Measurements from ENCODE around the gene RAB30. TPM values are rescaled to one million over a fixed set of nuclear protein-coding genes. Genes with fewer than 3 reads are reported as not detected.
"Not testable (repeated sequence)": the region's sequence is repeated elsewhere in the genome, so short reads cannot be mapped to it uniquely, and the experiment has no call there.

RAB30 gene
- total RNA-seq, 1 donor from 2014 or later = 24.2 TPM

- no peak for DNase-seq
- intact Hi-C loops (cut with DNase I) = no loop called here
- no peak for ATAC-seq (ENCODE audit: poor library complexity)
Observed at GRCh38 chr11:83023410-83023809, 48.3 kb downstream of the RAB30 start.

GRCh38 chr11:83021780-83022125 lies 49.9 kb downstream of the RAB30 start:
- intact Hi-C loops (cut with DNase I) = no loop called here
- ATAC-seq (ENCODE audit: poor library complexity) (no peak), DNase-seq (no peak)

GRCh38 chr11:83020942-83021779 lies 50.5 kb downstream of the RAB30 start:
- DNase-seq (no peak), ATAC-seq (ENCODE audit: poor library complexity) (no peak)
- intact Hi-C loops (cut with DNase I) = no loop called here

- intact Hi-C loops (cut with DNase I) = no loop called here
Observed at GRCh38 chr11:83019888-83020579, 51.7 kb downstream of the RAB30 start.

GRCh38 chr11:83014951-83015350 lies 56.7 kb downstream of the RAB30 start:
- no peak for ATAC-seq (ENCODE audit: poor library complexity)
- intact Hi-C loops (cut with DNase I) = no loop called here
- DNase-seq = no peak

More at GRCh38 chr11:83019888-83020579, 51.7 kb downstream of the RAB30 start:
- DNase-seq (peak; percentile 80), ATAC-seq (ENCODE audit: poor library complexity) (peak; percentile 97)

GRCh38 chr11:83012168-83013067 lies 59.3 kb downstream of the RAB30 start:
- intact Hi-C loops (cut with DNase I) = no loop called here
- ATAC-seq (ENCODE audit: poor library complexity) (no peak), DNase-seq (no peak)

GRCh38 chr11:83011333-83012167 lies 60.1 kb downstream of the RAB30 start:
- intact Hi-C loops (cut with DNase I) = no loop called here
- DNase-seq = no peak
- ATAC-seq (ENCODE audit: poor library complexity) = peak; percentile 40

GRCh38 chr11:83009999-83010398 lies 61.7 kb downstream of the RAB30 start:
- ATAC-seq (ENCODE audit: poor library complexity) = no peak
- intact Hi-C loops (cut with DNase I) = no loop called here
- DNase-seq = no peak

- intact Hi-C loops (cut with DNase I); DNase-seq; ATAC-seq (ENCODE audit: poor library complexity): not testable (repeated sequence)
Observed at GRCh38 chr11:83009136-83009535, 62.6 kb downstream of the RAB30 start.

GRCh38 chr11:83008581-83008923 lies 63.1 kb downstream of the RAB30 start:
- DNase-seq (no peak), ATAC-seq (ENCODE audit: poor library complexity) (no peak)
- intact Hi-C loops (cut with DNase I) = no loop called here

GRCh38 chr11:83007909-83008580 lies 63.7 kb downstream of the RAB30 start:
- DNase-seq (peak; percentile 71), ATAC-seq (ENCODE audit: poor library complexity) (peak; percentile 88)
- intact Hi-C loops (cut with DNase I) = no loop called here

GRCh38 chr11:83007477-83007876 lies 64.2 kb downstream of the RAB30 start:
- intact Hi-C loops (cut with DNase I) = no loop called here
- ATAC-seq (ENCODE audit: poor library complexity) = no peak
- DNase-seq = no peak

- intact Hi-C loops (cut with DNase I) = no loop called here
- DNase-seq (no peak), ATAC-seq (ENCODE audit: poor library complexity) (no peak)
Observed at GRCh38 chr11:83006877-83007330, 64.8 kb downstream of the RAB30 start.

- intact Hi-C loops (cut with DNase I) = no loop called here
- ATAC-seq (ENCODE audit: poor library complexity) = no peak
Observed at GRCh38 chr11:83004746-83005556, 66.7 kb downstream of the RAB30 start.

GRCh38 chr11:83002522-83002921 lies 69.2 kb downstream of the RAB30 start:
- intact Hi-C loops (cut with DNase I) = no loop called here
- ATAC-seq (ENCODE audit: poor library complexity) (no peak), DNase-seq (no peak)

More at GRCh38 chr11:83004746-83005556, 66.7 kb downstream of the RAB30 start:
- no peak for DNase-seq

- intact Hi-C loops (cut with DNase I) = no loop called here
- peak; percentile 47 for ATAC-seq (ENCODE audit: poor library complexity)
- DNase-seq = no peak
Observed at GRCh38 chr11:83002053-83002452, 69.6 kb downstream of the RAB30 start.

- ATAC-seq (ENCODE audit: poor library complexity) = no peak
- intact Hi-C loops (cut with DNase I) = no loop called here
- no peak for DNase-seq
Observed at GRCh38 chr11:83000381-83000780, 71.3 kb downstream of the RAB30 start.
